HEK293 (cell line): ENCODE results near the gene SKI.

ENCODE experiments used
- CTCF ChIA-PET: fragments of 350-600 bp; formaldehyde crosslinking; extraction: SDS; loops from one replicate; lab custom pipeline; 2021; ENCODE audit warnings: antibody characterized with exemption; lab: Yijun Ruan, JAX
- POLR2A ChIA-PET: fragments of 300-600 bp; formaldehyde crosslinking; extraction: SDS; loops from one replicate; lab custom pipeline; 2020; ENCODE audit warnings: antibody characterized with exemption, inconsistent platforms; lab: Yijun Ruan, JAX
- H3K27ac ChIP-seq: fragments of 200-500 bp; sonication (Bioruptor generic); 2 replicates; pipeline ENCODE4 v1.5.1; 2014; ENCODE audit warnings: low read depth, low read length, control low read depth, inconsistent platforms; ENCODE audit errors: extremely low read depth
- H3K36me3 ChIP-seq, 2 experiments: fragments of 200-500 bp in 1 of 2; sonication (Bioruptor generic) in 1 of 2; 1 replicate in 1 of 2; 2 replicates in 1 of 2; pipeline ENCODE4 v1.5.1; 2014 to 2017; ENCODE audit warnings: inconsistent platforms in 2 of 2, low read length in 2 of 2; ENCODE audit not compliant: control insufficient read depth in 2 of 2, insufficient read depth in 1 of 2
- H3K4me1 ChIP-seq: fragments of 200-500 bp; sonication (Bioruptor generic); 2 replicates; pipeline ENCODE4 v1.5.1; 2014; ENCODE audit warnings: mild to moderate bottlenecking, low read length, inconsistent platforms; ENCODE audit not compliant: control insufficient read depth, insufficient read depth
- H3K4me3 ChIP-seq: 2 replicates; pipeline ENCODE4 v1.5.1; 2011; ENCODE audit warnings: low read depth, mild to moderate bottlenecking, control low read depth, low read length, moderate library complexity
- H3K9me3 ChIP-seq: fragments of 200-500 bp; sonication (Bioruptor generic); 2 replicates; pipeline ENCODE4 v1.5.1; 2014; ENCODE audit warnings: low read depth, low read length, inconsistent platforms; ENCODE audit not compliant: control insufficient read depth, insufficient read depth
- GLIS1 ChIP-seq: fragments of 450-650 bp; formaldehyde crosslinking; IDR thresholded peaks from 2 replicates; pipeline ENCODE4 v1.5.1; 2016; ENCODE audit warnings: missing biosample characterization, missing genetic modification characterization
- GLIS2 ChIP-seq: fragments of 450-650 bp; formaldehyde crosslinking; IDR thresholded peaks from 2 replicates; pipeline ENCODE4 v1.5.1; 2016; ENCODE audit warnings: missing biosample characterization, missing genetic modification characterization
- HIC1 ChIP-seq: fragments of 450-650 bp; formaldehyde crosslinking; IDR thresholded peaks from 2 replicates; pipeline ENCODE4 v1.5.1; 2016; ENCODE audit warnings: missing biosample characterization, missing genetic modification characterization
- IKZF3 ChIP-seq: fragments of 450-650 bp; IDR thresholded peaks from 2 replicates; pipeline ENCODE4 v1.5.0; 2018; ENCODE audit warnings: missing biosample characterization, mild to moderate bottlenecking, missing genetic modification characterization, moderate library complexity
- KLF1 ChIP-seq: fragments of 450-650 bp; formaldehyde crosslinking; IDR thresholded peaks from 2 replicates; pipeline ENCODE4 v1.5.1; 2016; ENCODE audit warnings: missing biosample characterization, missing genetic modification characterization
- KLF10 ChIP-seq: fragments of 450-650 bp; IDR thresholded peaks from 2 replicates; pipeline ENCODE4 v1.5.1; 2018; ENCODE audit warnings: missing biosample characterization, mild to moderate bottlenecking, missing genetic modification characterization
- REST ChIP-seq: fragments of 450-650 bp; formaldehyde crosslinking; IDR thresholded peaks from 2 replicates; pipeline ENCODE4 v1.5.1; 2016; ENCODE audit warnings: missing biosample characterization, missing genetic modification characterization
- SP2 ChIP-seq: fragments of 450-650 bp; formaldehyde crosslinking; IDR thresholded peaks from 2 replicates; pipeline ENCODE4 v1.5.1; 2016; ENCODE audit warnings: missing biosample characterization, missing genetic modification characterization
- YY2 ChIP-seq: fragments of 450-650 bp; formaldehyde crosslinking; IDR thresholded peaks from 2 replicates; pipeline ENCODE4 v1.5.1; 2016; ENCODE audit warnings: missing biosample characterization, missing genetic modification characterization
- ZFHX2 ChIP-seq: fragments of 450-650 bp; formaldehyde crosslinking; conservative IDR thresholded peaks from 2 replicates; pipeline ENCODE4 v1.5.1; 2016; ENCODE audit warnings: missing biosample characterization, missing genetic modification characterization
- ZNF26 ChIP-seq: fragments of 450-650 bp; formaldehyde crosslinking; IDR thresholded peaks from 2 replicates; pipeline ENCODE4 v1.5.1; 2016; ENCODE audit warnings: missing biosample characterization, missing genetic modification characterization
- ZNF311 ChIP-seq: fragments of 450-650 bp; formaldehyde crosslinking; IDR thresholded peaks from 2 replicates; pipeline ENCODE4 v1.5.1; 2017; ENCODE audit warnings: missing biosample characterization, missing genetic modification characterization, borderline replicate concordance
- ZNF362 ChIP-seq: fragments of 450-650 bp; formaldehyde crosslinking; IDR thresholded peaks from 2 replicates; pipeline ENCODE4 v1.5.1; 2016; ENCODE audit warnings: missing biosample characterization, missing genetic modification characterization
- ZNF423 ChIP-seq: fragments of 450-650 bp; formaldehyde crosslinking; IDR thresholded peaks from 2 replicates; pipeline ENCODE4 v1.5.1; 2016; ENCODE audit warnings: missing biosample characterization, missing genetic modification characterization
- ZNF585B ChIP-seq: fragments of 450-650 bp; formaldehyde crosslinking; IDR thresholded peaks from 2 replicates; pipeline ENCODE4 v1.5.1; 2016; ENCODE audit warnings: missing biosample characterization, missing genetic modification characterization
- ZNF692 ChIP-seq: fragments of 450-650 bp; formaldehyde crosslinking; IDR thresholded peaks from 2 replicates; pipeline ENCODE4 v1.5.1; 2016; ENCODE audit warnings: missing biosample characterization, missing genetic modification characterization
- TF ChIP-seq, protein P1 (sequence below): fragments of 450-650 bp; formaldehyde crosslinking; IDR thresholded peaks from 2 replicates; pipeline ENCODE4 v1.5.1; 2017; ENCODE audit warnings: missing biosample characterization, missing genetic modification characterization

SKI gene

DNA sequence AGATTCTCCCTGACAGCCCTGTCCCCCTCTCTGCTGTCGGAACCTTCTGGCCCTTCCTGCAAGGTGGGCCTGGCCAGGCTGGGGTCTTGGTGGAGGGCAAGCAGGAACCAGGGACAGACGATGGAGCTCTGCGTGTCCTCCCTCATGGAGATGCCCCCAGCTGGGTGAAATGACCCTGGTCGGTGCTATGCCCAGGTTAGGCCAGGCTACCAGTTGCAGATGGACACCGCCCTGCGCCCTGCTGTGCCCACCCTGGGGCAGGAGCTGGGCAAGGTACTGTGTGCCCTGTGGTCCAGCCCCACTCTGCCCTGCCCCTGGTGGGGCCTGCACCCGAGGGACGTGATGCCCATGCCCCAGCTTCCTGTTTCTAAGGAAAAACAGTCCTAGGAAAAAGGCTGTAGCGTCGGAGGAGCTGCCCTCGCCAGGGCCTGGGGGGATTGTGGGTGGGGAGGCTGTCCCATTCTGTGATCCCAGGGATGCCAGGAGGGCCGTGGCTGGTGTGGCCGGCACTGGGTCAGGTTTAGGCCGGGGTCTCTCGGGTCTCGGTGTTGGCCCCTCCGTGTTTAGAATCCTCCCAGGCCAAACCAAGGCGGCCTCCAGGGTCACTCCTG, 85.6 kb downstream of the SKI start:
- CTCF ChIA-PET: no interaction called here
- Histone ChIP-seq H3K4me3 (peak overlapping the region; percentile 48), H3K9me3 (no peaks in the 10 kb centered on the region), H3K4me1 (peaks cover 13% of the 10 kb centered on the region), H3K36me3 (peaks cover 0 to 10% of the 10 kb centered on the region in 2 experiments; a peak in 1 of 3 replicates), H3K27ac (no peak overlapping the region; the same call in 1 of the 2 replicates)
- TF ChIP-seq KLF10 (tag by site-specific recombination): no peak
- 0 out of 2 replicates have a peak, but pooled peaks have one; percentile 4 for TF ChIP-seq SP2 (tag by site-specific recombination)
- TF ChIP-seq GLIS1: no peak
- TF ChIP-seq ZFHX2: peak; percentile 5; the same call in 1 of the 2 replicates
- no peak for TF ChIP-seq ZNF26 (tag by site-specific recombination)
- TF ChIP-seq ZNF311 (tag by site-specific recombination): no peak
- TF ChIP-seq, protein P1, sequence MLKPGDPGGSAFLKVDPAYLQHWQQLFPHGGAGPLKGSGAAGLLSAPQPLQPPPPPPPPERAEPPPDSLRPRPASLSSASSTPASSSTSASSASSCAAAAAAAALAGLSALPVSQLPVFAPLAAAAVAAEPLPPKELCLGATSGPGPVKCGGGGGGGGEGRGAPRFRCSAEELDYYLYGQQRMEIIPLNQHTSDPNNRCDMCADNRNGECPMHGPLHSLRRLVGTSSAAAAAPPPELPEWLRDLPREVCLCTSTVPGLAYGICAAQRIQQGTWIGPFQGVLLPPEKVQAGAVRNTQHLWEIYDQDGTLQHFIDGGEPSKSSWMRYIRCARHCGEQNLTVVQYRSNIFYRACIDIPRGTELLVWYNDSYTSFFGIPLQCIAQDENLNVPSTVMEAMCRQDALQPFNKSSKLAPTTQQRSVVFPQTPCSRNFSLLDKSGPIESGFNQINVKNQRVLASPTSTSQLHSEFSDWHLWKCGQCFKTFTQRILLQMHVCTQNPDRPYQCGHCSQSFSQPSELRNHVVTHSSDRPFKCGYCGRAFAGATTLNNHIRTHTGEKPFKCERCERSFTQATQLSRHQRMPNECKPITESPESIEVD (tag by site-specific recombination): no peak
- no peak for TF ChIP-seq YY2 (tag by site-specific recombination)
- TF ChIP-seq HIC1 (tag by site-specific recombination): peak; percentile 90
- peak; percentile 68 for TF ChIP-seq GLIS2 (tag by site-specific recombination)
- POLR2A ChIA-PET: interaction anchor here (0.8 to 1.5 kb wide), 2 partner anchors 82 to 86 kb away, joined by 3 to 4 read pairs; no protein-coding TSS in a partner anchor

GRCh38 chr1:2314273-2314802, 86.2 kb downstream of the SKI start:
- Histone ChIP-seq H3K27ac (no peak overlapping the region; the same call in 1 of the 2 replicates), H3K36me3 (peaks cover 0 to 4% of the 10 kb centered on the region in 2 experiments; a peak in 1 of 3 replicates), H3K4me3 (peak overlapping the region; percentile 48), H3K4me1 (peaks cover 13% of the 10 kb centered on the region), H3K9me3 (no peaks in the 10 kb centered on the region)
- CTCF ChIA-PET: interaction anchor here (0.6 to 1.7 kb wide), 3 partner anchors 24 to 119 kb away, joined by 4 to 7 read pairs (median 7); no protein-coding TSS in a partner anchor
- POLR2A ChIA-PET: interaction anchor here (1.3 to 1.5 kb wide), 2 partner anchors 69 to 87 kb away, joined by 3 to 4 read pairs; no protein-coding TSS in a partner anchor
- peak; percentile 27; the same call in 1 of the 2 replicates for TF ChIP-seq KLF1 (tag by site-specific recombination)
- TF ChIP-seq REST (tag by site-specific recombination): peak; percentile 33; the same call in 1 of the 2 replicates
- TF ChIP-seq ZNF692 (tag by site-specific recombination): 0 out of 2 replicates have a peak, but pooled peaks have one; percentile 50
- no peak for TF ChIP-seq ZNF362 (tag by site-specific recombination)
- peak; percentile 82 for TF ChIP-seq IKZF3
- peak; percentile 73; the same call in 1 of the 2 replicates for TF ChIP-seq KLF10 (tag by site-specific recombination)
- 0 out of 2 replicates have a peak, but pooled peaks have one; percentile 18 for TF ChIP-seq ZNF423 (tag by site-specific recombination)
- TF ChIP-seq ZNF585B: 0 out of 2 replicates have a peak, but pooled peaks have one; percentile 17
